Stomach (tissue), 9 donors: ENCODE data around the gene SESTD1. TPM values are rescaled to one million over a fixed set of nuclear protein-coding genes. Genes with fewer than 3 reads are reported as not detected.
A peak's percentile ranks its signal among the peaks of the same experiment; 100 is the strongest.

ENCODE experiments used
- DNase-seq, 2 donors: peaks; one replicate each; pipeline versions ENCODE4 v3.0.0 to v3.0.0-alpha.2; 2013 to 2019
- H3K27ac ChIP-seq, 5 donors: fragments of 200-600 bp in 4 of 5; sonication (generic) in 4 of 5; one replicate each; pipeline ENCODE4 v1.5.1; 2013 to 2019; ENCODE audit warnings: mild to moderate bottlenecking in 1 of 5, moderate library complexity in 1 of 5
- H3K27me3 ChIP-seq, 3 donors: fragments of 200-600 bp; sonication (generic); one replicate each; pipeline ENCODE4 v1.5.1; 2017 to 2019; ENCODE audit warnings: mixed run types in 1 of 3
- H3K36me3 ChIP-seq, 4 donors: fragments of 200-600 bp; sonication (generic); 1 replicate in 3 of 4; 2 replicates in 1 of 4; pipeline ENCODE4 v1.5.1; 2016 to 2019
- H3K4me1 ChIP-seq, 4 donors: fragments of 200-600 bp; sonication (generic); one replicate each; pipeline ENCODE4 v1.5.1; 2016 to 2019
- H3K4me3 ChIP-seq, 4 donors: fragments of 200-600 bp; sonication (generic) in 3 of 4; one replicate each; pipeline ENCODE4 v1.5.1; 2016 to 2019; ENCODE audit warnings: mild to moderate bottlenecking in 1 of 4
- H3K9me3 ChIP-seq, 4 donors: fragments of 200-600 bp; sonication (generic); one replicate each; pipeline ENCODE4 v1.5.1; 2016 to 2019
- CTCF ChIP-seq, 7 experiments: fragments of 450-650 bp in 4 of 7; fragments of 200-600 bp in 3 of 7; sonication (generic) in 3 of 7; IDR thresholded peaks; one replicate each; pipeline ENCODE4 v1.5.1; 2016 to 2019; ENCODE audit warnings: antibody characterized with exemption in 7 of 7, control low read depth in 2 of 7, mild to moderate bottlenecking in 1 of 7
- EP300 ChIP-seq: sonication (generic); formaldehyde crosslinking; IDR thresholded peaks from one replicate; pipeline ENCODE4 v1.6.1; 2017; ENCODE audit warnings: antibody characterized with exemption
- POLR2A ChIP-seq, 4 donors: fragments of 450-650 bp; IDR thresholded peaks; one replicate each; pipeline ENCODE4 v1.6.1; 2016; ENCODE audit warnings: antibody characterized with exemption in 4 of 4, control low read depth in 2 of 4, mild to moderate bottlenecking in 1 of 4, moderate library complexity in 1 of 4
- POLR2AphosphoS5 ChIP-seq, 3 donors: sonication (generic); formaldehyde crosslinking; IDR thresholded peaks; one replicate each; pipeline ENCODE4 v1.6.1; 2016; ENCODE audit warnings: antibody characterized with exemption in 3 of 3
- WGBS, 5 donors: extraction: QIAGEN DNeasy Blood & Tissue Kit in 3 of 5; methylation state at CpG; one replicate each; pipeline versions ENCODE4 v1.1.5 to v1.1.7; 2013 to 2018; 5-methylcytosine and 5-hydroxymethylcytosine counted together
- intact Hi-C: fragments of 100-400 bp; cut with DNase I; formaldehyde crosslinking; loops from one replicate; pipeline ENCODE4 v1.15.1; 2023; ENCODE audit warnings: low total_unique reads
- polyA plus RNA-seq, 3 donors: library from polyadenylated mRNA; stranded (reverse); fragments of 200-250 nt; gene quantifications; one replicate each; pipeline ENCODE4 v1.2.3, GENCODE V29; 2013
- total RNA-seq, 5 donors: library from RNA; depleted of rRNA; stranded (reverse); fragments of >200 nt; gene quantifications; one replicate each; pipeline versions ENCODE4 v1.1.0 to v1.2.3, GENCODE V29; 2014 to 2016
- donor health status: healthy with polysubstance abuse.
- donor health status: Bipolar disorder and iron deficiency.
- donor health status: healthy.

Gene SESTD1
- total and polyA plus RNA-seq, 8 donors: 7.4 to 159 (median 26.2) TPM

- intact Hi-C loops: no loop called here
- peaks cover 7 to 43% (median 37%) of the 10 kb centered on the region in 4 donors for H3K36me3 ChIP-seq
- TF ChIP-seq POLR2AphosphoS5 (IDR thresholded peaks at IDR 0.05) (peak in 1 of 3 donors; percentile 86), POLR2A (IDR thresholded peaks at IDR 0.05) (no peak)
- no peak overlapping the region for H3K4me3 ChIP-seq
- peak overlapping the region in 2 of 5 donors; percentile 27 to 34 for H3K27ac ChIP-seq
- no peaks in the 10 kb centered on the region for H3K27me3 ChIP-seq
- H3K9me3 ChIP-seq: no peaks in the 10 kb centered on the region
- H3K4me1 ChIP-seq: peaks cover 0 to 38% (median 20%) of the 10 kb centered on the region in 4 donors
- DNase-seq: peak; percentile 44 to 89
- 16 to 33% (median 24%) methylated on average over 3 of the region's 3 CpGs for WGBS, 5 donors
Observed at GRCh38 chr2:179106676-179107428, 157.8 kb downstream of the SESTD1 start.

- 46 to 82% (median 52%) methylated on average over 4 of the region's 4 CpGs for WGBS, 5 donors
- peaks cover 7 to 38% (median 32%) of the 10 kb centered on the region in 4 donors for H3K36me3 ChIP-seq
- DNase-seq: no peak
- peak overlapping the region in 2 of 5 donors; percentile 19 to 27 for H3K27ac ChIP-seq
- no peaks in the 10 kb centered on the region for H3K9me3 ChIP-seq
- intact Hi-C loops: no loop called here
- peaks cover 0 to 38% (median 20%) of the 10 kb centered on the region in 4 donors for H3K4me1 ChIP-seq
- TF ChIP-seq POLR2A (IDR thresholded peaks at IDR 0.05): no peak
- TF ChIP-seq POLR2AphosphoS5 (IDR thresholded peaks at IDR 0.05): no peak
- no peak for TF ChIP-seq CTCF (IDR thresholded peaks at IDR 0.05)
- no peak for TF ChIP-seq EP300
- no peak overlapping the region for H3K4me3 ChIP-seq
- no peaks in the 10 kb centered on the region for H3K27me3 ChIP-seq
Observed at GRCh38 chr2:179106342-179106675, 158.3 kb downstream of the SESTD1 start.

GRCh38 chr2:179104736-179105135 lies 159.9 kb downstream of the SESTD1 start:
- Histone ChIP-seq H3K9me3 (no peaks in the 10 kb centered on the region), H3K27me3 (no peaks in the 10 kb centered on the region), H3K4me3 (no peak overlapping the region), H3K27ac (peak overlapping the region in 3 of 5 donors; percentile 17 to 56 (median 33)), H3K36me3 (peaks cover 5 to 22% (median 17%) of the 10 kb centered on the region in 4 donors), H3K4me1 (peaks cover 0 to 38% (median 20%) of the 10 kb centered on the region in 4 donors)
- 69 to 95% (median 77%) methylated on average over 2 of the region's 2 CpGs for WGBS, 5 donors
- peak in 1 of 3 donors; percentile 23 for TF ChIP-seq POLR2AphosphoS5 (IDR thresholded peaks at IDR 0.05)
- TF ChIP-seq POLR2A (IDR thresholded peaks at IDR 0.05): no peak
- intact Hi-C loops: no loop called here
- no peak for DNase-seq

- 79 to 87% (median 80%) methylated on average over 4 of the region's 4 CpGs for WGBS, 5 donors
- Histone ChIP-seq H3K4me1 (no peaks in the 10 kb centered on the region), H3K27ac (no peak overlapping the region), H3K36me3 (no peaks in the 10 kb centered on the region), H3K4me3 (no peak overlapping the region), H3K9me3 (peaks cover 0 to 2% (median 1%) of the 10 kb centered on the region in 4 donors), H3K27me3 (no peaks in the 10 kb centered on the region)
- no peak for DNase-seq
- intact Hi-C loops: no loop called here
- TF ChIP-seq CTCF (IDR thresholded peaks at IDR 0.05) (no peak), POLR2AphosphoS5 (IDR thresholded peaks at IDR 0.05) (no peak), EP300 (no peak), POLR2A (IDR thresholded peaks at IDR 0.05) (no peak)
Observed at GRCh38 chr2:179098080-179098689, 166.4 kb downstream of the SESTD1 start.

GRCh38 chr2:179097131-179097530 lies 167.5 kb downstream of the SESTD1 start:
- H3K4me1 ChIP-seq: no peaks in the 10 kb centered on the region
- TF ChIP-seq POLR2AphosphoS5 (IDR thresholded peaks at IDR 0.05) (no peak), EP300 (no peak), CTCF (IDR thresholded peaks at IDR 0.05) (no peak), POLR2A (IDR thresholded peaks at IDR 0.05) (no peak)
- intact Hi-C loops: no loop called here
- 76 to 100% (median 100%) methylated on average over 1 of the region's 1 CpG for WGBS, 5 donors
- no peak overlapping the region for H3K4me3 ChIP-seq
- peaks cover 0 to 9% (median 5%) of the 10 kb centered on the region in 4 donors for H3K9me3 ChIP-seq
- DNase-seq: no peak
- no peaks in the 10 kb centered on the region for H3K36me3 ChIP-seq
- H3K27me3 ChIP-seq: no peaks in the 10 kb centered on the region
- H3K27ac ChIP-seq: no peak overlapping the region
